SH-SY5Y (cell line): ENCODE measurements around the gene PRKAB1.

Experiments
- GATA2 ChIP-seq: IDR thresholded peaks from 2 replicates; pipeline ENCODE4 v1.6.1; 2011; ENCODE audit warnings: mild to moderate bottlenecking, low read depth, low read length
- GATA3 ChIP-seq: IDR thresholded peaks from 2 replicates; pipeline ENCODE4 v1.6.1; 2011; ENCODE audit warnings: low read depth, mild to moderate bottlenecking, low read length, moderate library complexity

GRCh38 chr12:119679081-119679480, 11.1 kb downstream of the PRKAB1 start:
- TF ChIP-seq GATA2: no peak
- no peak for TF ChIP-seq GATA3
